CD4-positive, alpha-beta T cell treated with Interleukin-15 for 1 hour (primary cell): ENCODE results near the gene SPATA16.
"Not testable (repeated sequence)": the region's sequence is repeated elsewhere in the genome, so short reads cannot be mapped to it uniquely, and the experiment has no call there.

ENCODE experiments used
- DNase-seq: peaks from one replicate; pipeline ENCODE4 v3.0.0-alpha.2; 2020

The SPATA16 gene

GRCh38 chr3:172938788-172939187 is 202.2 kb downstream of the SPATA16 start:
- DNase-seq: no peak

- DNase-seq: no peak
These were observed 209.2 kb downstream of the SPATA16 start for GRCh38 chr3:172931746-172932285.

- DNase-seq: no peak
These were observed 211.6 kb downstream of the SPATA16 start for GRCh38 chr3:172929451-172929850.

- no peak for DNase-seq
These were observed 216.5 kb downstream of the SPATA16 start for GRCh38 chr3:172924546-172924945.

GRCh38 chr3:172919297-172919683 is 221.7 kb downstream of the SPATA16 start:
- DNase-seq: no peak

GRCh38 chr3:172918568-172919296 is 222.3 kb downstream of the SPATA16 start:
- DNase-seq: no peak

- no peak for DNase-seq
These were observed 222.9 kb downstream of the SPATA16 start for GRCh38 chr3:172918165-172918564.

- DNase-seq: no peak
These were observed 225.0 kb downstream of the SPATA16 start for GRCh38 chr3:172915911-172916514.

- DNase-seq: no peak
These were observed 226.2 kb downstream of the SPATA16 start for GRCh38 chr3:172914854-172915253.

- no peak for DNase-seq
These were observed 227.0 kb downstream of the SPATA16 start for GRCh38 chr3:172913911-172914655.

GRCh38 chr3:172911142-172911541 is 229.9 kb downstream of the SPATA16 start:
- DNase-seq: no peak

GRCh38 chr3:172908771-172909270 is 232.2 kb downstream of the SPATA16 start:
- DNase-seq: no peak

- DNase-seq: no peak
These were observed 235.6 kb downstream of the SPATA16 start for GRCh38 chr3:172905451-172905850.

GRCh38 chr3:172904711-172905373 is 236.2 kb downstream of the SPATA16 start:
- DNase-seq: no peak

GRCh38 chr3:172903642-172904320 is 237.3 kb downstream of the SPATA16 start:
- no peak for DNase-seq

GRCh38 chr3:172892158-172892557 is 248.9 kb downstream of the SPATA16 start:
- no peak for DNase-seq

- no peak for DNase-seq
These were observed 255.3 kb downstream of the SPATA16 start for GRCh38 chr3:172885704-172886103.

- DNase-seq: no peak
These were observed 258.5 kb downstream of the SPATA16 start for GRCh38 chr3:172882563-172882962.

GRCh38 chr3:172879381-172879780 is 261.7 kb downstream of the SPATA16 start:
- not testable (repeated sequence) for DNase-seq

GRCh38 chr3:172877011-172877410 is 264.0 kb downstream of the SPATA16 start:
- DNase-seq: no peak

GRCh38 chr3:172876297-172876696 is 264.7 kb downstream of the SPATA16 start:
- no peak for DNase-seq

GRCh38 chr3:172875039-172875438 is 266.0 kb downstream of the SPATA16 start:
- DNase-seq: no peak
